ENCODE data around the gene NCAM1.

NCAM1 gene

GRCh38 chr11:113238721-113239120 lies 277.5 kb downstream of the NCAM1 start:
- no peak for DNase-seq

GRCh38 chr11:113240389-113240788 lies 279.2 kb downstream of the NCAM1 start:
- no peak for DNase-seq

- DNase-seq = no peak
These were observed 279.8 kb downstream of the NCAM1 start for GRCh38 chr11:113240790-113241635.

- DNase-seq = no peak
These were observed 280.4 kb downstream of the NCAM1 start for GRCh38 chr11:113241636-113242054.

GRCh38 chr11:113242060-113242459 lies 280.8 kb downstream of the NCAM1 start:
- DNase-seq = no peak

GRCh38 chr11:113242767-113243397 lies 281.7 kb downstream of the NCAM1 start:
- DNase-seq = peak; percentile 1

GRCh38 chr11:113243696-113244095 lies 282.5 kb downstream of the NCAM1 start:
- DNase-seq = no peak

- DNase-seq = no peak
These were observed 284.0 kb downstream of the NCAM1 start for GRCh38 chr11:113245216-113245615.

- no peak for DNase-seq
These were observed 286.0 kb downstream of the NCAM1 start for GRCh38 chr11:113247221-113247620.

GRCh38 chr11:113247966-113248365 lies 286.7 kb downstream of the NCAM1 start:
- no peak for DNase-seq

GRCh38 chr11:113248702-113249490 lies 287.7 kb downstream of the NCAM1 start:
- no peak for DNase-seq

GRCh38 chr11:113249491-113249763 lies 288.2 kb downstream of the NCAM1 start:
- DNase-seq = no peak

GRCh38 chr11:113249786-113250185 lies 288.6 kb downstream of the NCAM1 start:
- DNase-seq = no peak

- DNase-seq = no peak
These were observed 290.1 kb downstream of the NCAM1 start for GRCh38 chr11:113251281-113251680.

GRCh38 chr11:113253406-113253805 lies 292.2 kb downstream of the NCAM1 start:
- no peak for DNase-seq

GRCh38 chr11:113255096-113255495 lies 293.9 kb downstream of the NCAM1 start:
- DNase-seq = no peak

- DNase-seq = no peak
These were observed 294.5 kb downstream of the NCAM1 start for GRCh38 chr11:113255741-113256140.

- no peak for DNase-seq
These were observed 295.4 kb downstream of the NCAM1 start for GRCh38 chr11:113256431-113257202.

GRCh38 chr11:113260096-113260425 lies 298.8 kb downstream of the NCAM1 start:
- no peak for DNase-seq

GRCh38 chr11:113260541-113260940 lies 299.3 kb downstream of the NCAM1 start:
- no peak for DNase-seq

- DNase-seq = no peak
These were observed 300.7 kb downstream of the NCAM1 start for GRCh38 chr11:113261709-113262475.

- no peak for DNase-seq
These were observed 301.4 kb downstream of the NCAM1 start for GRCh38 chr11:113262594-113262993.
